HepG2 (cell line): ENCODE measurements around the gene RSPH4A. TPM values are rescaled to one million over a fixed set of nuclear protein-coding genes. Genes with fewer than 3 reads are reported as not detected.

Source experiments
- AGO1 ChIP-seq: fragments of 200-400 bp; formaldehyde crosslinking; IDR thresholded peaks from 2 replicates; pipeline ENCODE4 v1.6.1; 2017; ENCODE audit warnings: mild to moderate bottlenecking, low read depth, low read length, moderate library complexity; ENCODE audit not compliant: poor library complexity, severe bottlenecking
- CEBPG ChIP-seq: IDR thresholded peaks from 2 replicates; pipeline ENCODE4 v1.6.1; 2016
- KLF13 ChIP-seq: sonication (generic); formaldehyde crosslinking; IDR thresholded peaks from 2 replicates; pipeline ENCODE4 v1.4.0; 2020; ENCODE audit warnings: mild to moderate bottlenecking, missing genetic modification reagents
- MBNL3 ChIP-seq: fragments of 250-450 bp; sonication (Bioruptor Pico); conservative IDR thresholded peaks from 2 replicates; pipeline ENCODE4 v1.8.0; 2022; ENCODE audit warnings: mild to moderate bottlenecking, inconsistent platforms
- MED13 ChIP-seq: sonication (generic); formaldehyde crosslinking; IDR thresholded peaks from 2 replicates; pipeline ENCODE4 v1.5.0; 2020; ENCODE audit warnings: missing genetic modification reagents
- NBN ChIP-seq: fragments of 450-650 bp; conservative IDR thresholded peaks from 2 replicates; pipeline ENCODE4 v1.6.1; 2017
- PCBP2 ChIP-seq: fragments of 200-400 bp; formaldehyde crosslinking; optimal IDR thresholded peaks from 2 replicates; pipeline ENCODE3; 2018; ENCODE audit warnings: low read length, low read depth; ENCODE audit not compliant: poor library complexity, severe bottlenecking
- PHF8 ChIP-seq: sonication (generic); formaldehyde crosslinking; IDR thresholded peaks from 2 replicates; pipeline ENCODE4 v1.5.0; 2020; ENCODE audit warnings: missing genetic modification reagents
- SKI ChIP-seq: fragments of 450-650 bp; IDR thresholded peaks from one replicate; pipeline ENCODE4 v1.6.1; 2018; ENCODE audit warnings: mild to moderate bottlenecking; ENCODE audit not compliant: partially characterized antibody
- SOX5 ChIP-seq: IDR thresholded peaks from 2 replicates; pipeline ENCODE4 v1.6.1; 2016; ENCODE audit warnings: borderline replicate concordance
- ZNF644 ChIP-seq: IDR thresholded peaks from 2 replicates; pipeline ENCODE4 v1.6.1; 2016; ENCODE audit warnings: low read depth
- ZNF780A ChIP-seq: sonication (generic); formaldehyde crosslinking; IDR thresholded peaks from 2 replicates; pipeline ENCODE4 v1.8.0; 2022; ENCODE audit warnings: mild to moderate bottlenecking, missing genetic modification reagents, moderate library complexity
- polyA plus RNA-seq, 8 experiments: library from polyadenylated mRNA; depleted of rRNA in 3 of 8; stranded (reverse) in 7 of 8; unstranded in 1 of 8; fragments of >200 nt; fragmentation: Illumina TruSeq in 4 of 8; extraction: Trizol in 4 of 8; gene quantifications; 2 replicates each; pipeline versions ENCODE4 v1.2.1 to v1.2.3, GENCODE V29; 2011 to 2016; ENCODE audit warnings: low read depth in 4 of 8, missing spikeins in 1 of 8, mixed read lengths in 1 of 8; ENCODE audit not compliant: insufficient read depth in 1 of 8
- total RNA-seq, 5 experiments: library from RNA; depleted of rRNA; stranded (reverse); fragments of >200 nt; fragmentation: Illumina TruSeq; extraction: Trizol; gene quantifications; 2 replicates each; pipeline ENCODE4 v1.2.3, GENCODE V29; 2016; ENCODE audit warnings: low read depth in 1 of 5
- TF ChIP-seq, protein P1 (sequence below): IDR thresholded peaks from 2 replicates; pipeline ENCODE4 v1.6.1; 2016; ENCODE audit warnings: mild to moderate bottlenecking, missing biosample characterization, missing genetic modification reagents
- TF ChIP-seq, protein P2 (sequence below): sonication (generic); formaldehyde crosslinking; IDR thresholded peaks from 2 replicates; pipeline ENCODE4 v1.5.0; 2020; ENCODE audit warnings: mild to moderate bottlenecking, low read depth, missing genetic modification reagents, borderline replicate concordance
- TF ChIP-seq, protein P3 (sequence below), 2 experiments: sonication (generic) in 1 of 2; formaldehyde crosslinking in 1 of 2; IDR thresholded peaks; 2 replicates each; pipeline versions ENCODE4 v1.6.1 to v1.9.0; 2014 to 2022; ENCODE audit warnings: antibody characterized with exemption in 1 of 2, borderline replicate concordance in 1 of 2, inconsistent platforms in 1 of 2, low read depth in 1 of 2, missing genetic modification reagents in 1 of 2
- TF ChIP-seq, protein P4 (sequence below): sonication (generic); formaldehyde crosslinking; conservative IDR thresholded peaks from 2 replicates; pipeline ENCODE4 v1.8.0; 2022; ENCODE audit warnings: mild to moderate bottlenecking, moderate library complexity, missing genetic modification reagents

Gene RSPH4A
- total and polyA plus RNA-seq, 2 of the 13 experiments (the other 11 are each of a cell fraction or from before 2014, with no cell fraction given), result 0.24 to 0.40 TPM

DNA sequence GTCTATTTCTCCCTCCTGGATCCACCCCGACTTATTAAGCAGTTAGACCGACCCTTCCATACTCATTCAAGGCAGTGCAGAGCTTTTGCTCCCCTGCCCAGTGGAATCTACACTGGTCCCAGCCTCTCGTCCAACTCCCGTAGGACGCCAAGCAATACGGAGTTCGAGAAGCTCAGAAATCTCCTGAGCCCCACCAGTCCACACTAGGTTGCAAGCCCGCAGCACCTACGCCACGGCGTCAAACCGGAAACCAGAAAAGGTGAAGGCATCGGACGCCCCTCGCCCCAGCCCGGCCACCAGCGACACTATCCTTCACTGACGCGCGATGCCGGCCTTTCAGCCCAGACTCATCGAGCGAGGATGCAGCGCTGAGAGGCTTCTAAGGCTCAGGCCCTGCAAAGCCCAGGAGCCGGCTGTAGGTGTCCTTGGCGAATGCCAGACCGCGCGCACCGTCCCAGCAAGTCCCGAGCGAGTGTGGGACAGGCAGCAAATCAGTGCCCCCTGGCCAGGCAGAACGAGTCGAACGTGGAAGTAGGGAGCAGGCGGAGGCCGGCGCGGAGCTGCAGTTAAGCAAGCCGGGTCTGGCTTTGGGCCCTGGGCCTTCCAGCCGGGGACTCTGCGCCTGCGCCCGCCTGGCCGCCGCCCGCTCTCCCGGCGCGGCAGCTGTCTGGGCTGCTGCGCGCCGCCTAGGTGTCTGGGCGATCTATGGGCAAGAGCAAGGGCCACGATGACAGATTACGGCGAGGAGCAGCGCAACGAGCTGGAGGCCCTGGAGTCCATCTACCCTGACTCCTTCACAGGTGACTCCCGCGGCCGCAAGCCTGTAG, 45.2 kb upstream of the RSPH4A start, which contains the start of gene RWDD1 (continued):
- TF ChIP-seq PCBP2 (no peak), ZNF644 (CRISPR knock-in tag) (no peak; the same call in 1 of the 2 replicates), NBN (no peak), CEBPG (CRISPR knock-in tag) (peak; percentile 87), ZNF780A (no peak), SOX5 (CRISPR knock-in tag) (peak; percentile 75), MED13 (CRISPR knock-in tag) (no peak; the same call in 1 of the 2 replicates), SKI (peak; percentile 99), KLF13 (CRISPR knock-in tag) (no peak), PHF8 (peak; percentile 94), AGO1 (peak; percentile 57), MBNL3 (CRISPR knock-in tag) (no peak)
- TF ChIP-seq, protein P1, sequence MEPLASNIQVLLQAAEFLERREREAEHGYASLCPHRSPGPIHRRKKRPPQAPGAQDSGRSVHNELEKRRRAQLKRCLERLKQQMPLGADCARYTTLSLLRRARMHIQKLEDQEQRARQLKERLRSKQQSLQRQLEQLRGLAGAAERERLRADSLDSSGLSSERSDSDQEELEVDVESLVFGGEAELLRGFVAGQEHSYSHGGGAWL (CRISPR knock-in tag), result peak; percentile 94
- TF ChIP-seq, protein P2, sequence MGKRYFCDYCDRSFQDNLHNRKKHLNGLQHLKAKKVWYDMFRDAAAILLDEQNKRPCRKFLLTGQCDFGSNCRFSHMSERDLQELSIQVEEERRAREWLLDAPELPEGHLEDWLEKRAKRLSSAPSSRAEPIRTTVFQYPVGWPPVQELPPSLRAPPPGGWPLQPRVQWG (CRISPR knock-in tag), result no peak
- TF ChIP-seq, protein P3, sequence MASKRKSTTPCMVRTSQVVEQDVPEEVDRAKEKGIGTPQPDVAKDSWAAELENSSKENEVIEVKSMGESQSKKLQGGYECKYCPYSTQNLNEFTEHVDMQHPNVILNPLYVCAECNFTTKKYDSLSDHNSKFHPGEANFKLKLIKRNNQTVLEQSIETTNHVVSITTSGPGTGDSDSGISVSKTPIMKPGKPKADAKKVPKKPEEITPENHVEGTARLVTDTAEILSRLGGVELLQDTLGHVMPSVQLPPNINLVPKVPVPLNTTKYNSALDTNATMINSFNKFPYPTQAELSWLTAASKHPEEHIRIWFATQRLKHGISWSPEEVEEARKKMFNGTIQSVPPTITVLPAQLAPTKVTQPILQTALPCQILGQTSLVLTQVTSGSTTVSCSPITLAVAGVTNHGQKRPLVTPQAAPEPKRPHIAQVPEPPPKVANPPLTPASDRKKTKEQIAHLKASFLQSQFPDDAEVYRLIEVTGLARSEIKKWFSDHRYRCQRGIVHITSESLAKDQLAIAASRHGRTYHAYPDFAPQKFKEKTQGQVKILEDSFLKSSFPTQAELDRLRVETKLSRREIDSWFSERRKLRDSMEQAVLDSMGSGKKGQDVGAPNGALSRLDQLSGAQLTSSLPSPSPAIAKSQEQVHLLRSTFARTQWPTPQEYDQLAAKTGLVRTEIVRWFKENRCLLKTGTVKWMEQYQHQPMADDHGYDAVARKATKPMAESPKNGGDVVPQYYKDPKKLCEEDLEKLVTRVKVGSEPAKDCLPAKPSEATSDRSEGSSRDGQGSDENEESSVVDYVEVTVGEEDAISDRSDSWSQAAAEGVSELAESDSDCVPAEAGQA (IDR thresholded peaks at IDR 0.05; ENCODE audit: low read depth), result no peak; the same call in 1 of the 2 replicates
- TF ChIP-seq, protein P3 (CRISPR knock-in tag; IDR thresholded peaks at IDR 0.05; ENCODE audit: borderline replicate concordance), result no peak
- TF ChIP-seq, protein P4, sequence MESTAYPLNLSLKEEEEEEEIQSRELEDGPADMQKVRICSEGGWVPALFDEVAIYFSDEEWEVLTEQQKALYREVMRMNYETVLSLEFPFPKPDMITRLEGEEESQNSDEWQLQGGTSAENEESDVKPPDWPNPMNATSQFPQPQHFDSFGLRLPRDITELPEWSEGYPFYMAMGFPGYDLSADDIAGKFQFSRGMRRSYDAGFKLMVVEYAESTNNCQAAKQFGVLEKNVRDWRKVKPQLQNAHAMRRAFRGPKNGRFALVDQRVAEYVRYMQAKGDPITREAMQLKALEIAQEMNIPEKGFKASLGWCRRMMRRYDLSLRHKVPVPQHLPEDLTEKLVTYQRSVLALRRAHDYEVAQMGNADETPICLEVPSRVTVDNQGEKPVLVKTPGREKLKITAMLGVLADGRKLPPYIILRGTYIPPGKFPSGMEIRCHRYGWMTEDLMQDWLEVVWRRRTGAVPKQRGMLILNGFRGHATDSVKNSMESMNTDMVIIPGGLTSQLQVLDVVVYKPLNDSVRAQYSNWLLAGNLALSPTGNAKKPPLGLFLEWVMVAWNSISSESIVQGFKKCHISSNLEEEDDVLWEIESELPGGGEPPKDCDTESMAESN (CRISPR knock-in tag), result peak; percentile 98
